ENCODE data around the gene CFTR. TPM values are rescaled to one million over a fixed set of nuclear protein-coding genes. Genes with fewer than 3 reads are reported as not detected.

The CFTR gene
- total RNA-seq, 1 donor from 2014 or later: 0.18 TPM

DNA sequence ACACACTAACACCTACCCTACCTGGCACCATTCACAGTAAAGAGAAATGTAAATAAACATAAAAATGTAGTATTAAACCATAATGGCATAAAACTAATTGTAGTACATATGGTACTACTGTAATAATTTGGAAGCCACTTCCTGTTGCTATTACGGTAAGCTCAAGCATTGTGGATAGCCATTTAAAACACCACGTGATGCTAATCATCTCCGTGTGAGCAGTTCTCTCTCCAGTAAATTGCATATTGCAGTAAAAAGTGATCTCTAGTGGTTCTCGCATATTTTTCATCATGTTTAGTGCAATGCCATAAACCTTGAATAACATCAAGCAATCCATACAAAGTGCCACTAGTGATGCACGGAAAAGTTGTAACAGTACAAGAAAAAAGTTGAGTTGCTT is 75.4 kb downstream of the CFTR start:
- Mint-ChIP-seq H3K4me3 (ENCODE audit: unreplicated experiment) (no peak overlapping the region), H3K27ac (ENCODE audit: unreplicated experiment) (no peak overlapping the region), H3K9me3 (ENCODE audit: unreplicated experiment) (no peaks in the 10 kb centered on the region), H3K27me3 (ENCODE audit: unreplicated experiment) (peaks cover 2% of the 10 kb centered on the region), H3K4me1 (ENCODE audit: unreplicated experiment) (no peaks in the 10 kb centered on the region), H3K36me3 (ENCODE audit: low read depth, unreplicated experiment) (no peaks in the 10 kb centered on the region)
- TF ChIP-seq, protein P1, sequence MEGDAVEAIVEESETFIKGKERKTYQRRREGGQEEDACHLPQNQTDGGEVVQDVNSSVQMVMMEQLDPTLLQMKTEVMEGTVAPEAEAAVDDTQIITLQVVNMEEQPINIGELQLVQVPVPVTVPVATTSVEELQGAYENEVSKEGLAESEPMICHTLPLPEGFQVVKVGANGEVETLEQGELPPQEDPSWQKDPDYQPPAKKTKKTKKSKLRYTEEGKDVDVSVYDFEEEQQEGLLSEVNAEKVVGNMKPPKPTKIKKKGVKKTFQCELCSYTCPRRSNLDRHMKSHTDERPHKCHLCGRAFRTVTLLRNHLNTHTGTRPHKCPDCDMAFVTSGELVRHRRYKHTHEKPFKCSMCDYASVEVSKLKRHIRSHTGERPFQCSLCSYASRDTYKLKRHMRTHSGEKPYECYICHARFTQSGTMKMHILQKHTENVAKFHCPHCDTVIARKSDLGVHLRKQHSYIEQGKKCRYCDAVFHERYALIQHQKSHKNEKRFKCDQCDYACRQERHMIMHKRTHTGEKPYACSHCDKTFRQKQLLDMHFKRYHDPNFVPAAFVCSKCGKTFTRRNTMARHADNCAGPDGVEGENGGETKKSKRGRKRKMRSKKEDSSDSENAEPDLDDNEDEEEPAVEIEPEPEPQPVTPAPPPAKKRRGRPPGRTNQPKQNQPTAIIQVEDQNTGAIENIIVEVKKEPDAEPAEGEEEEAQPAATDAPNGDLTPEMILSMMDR (IDR thresholded peaks at IDR 0.05; ENCODE audit: unreplicated experiment): no peak
- DNase-seq (ENCODE audit: low spot score): no peak

DNA sequence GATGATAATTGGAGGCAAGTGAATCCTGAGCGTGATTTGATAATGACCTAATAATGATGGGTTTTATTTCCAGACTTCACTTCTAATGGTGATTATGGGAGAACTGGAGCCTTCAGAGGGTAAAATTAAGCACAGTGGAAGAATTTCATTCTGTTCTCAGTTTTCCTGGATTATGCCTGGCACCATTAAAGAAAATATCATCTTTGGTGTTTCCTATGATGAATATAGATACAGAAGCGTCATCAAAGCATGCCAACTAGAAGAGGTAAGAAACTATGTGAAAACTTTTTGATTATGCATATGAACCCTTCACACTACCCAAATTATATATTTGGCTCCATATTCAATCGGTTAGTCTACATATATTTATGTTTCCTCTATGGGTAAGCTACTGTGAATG is 79.6 kb downstream of the CFTR start:
- Mint-ChIP-seq H3K9me3 (ENCODE audit: unreplicated experiment) (no peaks in the 10 kb centered on the region), H3K36me3 (ENCODE audit: low read depth, unreplicated experiment) (no peaks in the 10 kb centered on the region), H3K4me1 (ENCODE audit: unreplicated experiment) (no peaks in the 10 kb centered on the region), H3K27ac (ENCODE audit: unreplicated experiment) (no peak overlapping the region), H3K4me3 (ENCODE audit: unreplicated experiment) (no peak overlapping the region), H3K27me3 (ENCODE audit: unreplicated experiment) (no peaks in the 10 kb centered on the region)
- TF ChIP-seq, protein P1 (IDR thresholded peaks at IDR 0.05; ENCODE audit: unreplicated experiment): no peak
- DNase-seq (ENCODE audit: low spot score): no peak

DNA sequence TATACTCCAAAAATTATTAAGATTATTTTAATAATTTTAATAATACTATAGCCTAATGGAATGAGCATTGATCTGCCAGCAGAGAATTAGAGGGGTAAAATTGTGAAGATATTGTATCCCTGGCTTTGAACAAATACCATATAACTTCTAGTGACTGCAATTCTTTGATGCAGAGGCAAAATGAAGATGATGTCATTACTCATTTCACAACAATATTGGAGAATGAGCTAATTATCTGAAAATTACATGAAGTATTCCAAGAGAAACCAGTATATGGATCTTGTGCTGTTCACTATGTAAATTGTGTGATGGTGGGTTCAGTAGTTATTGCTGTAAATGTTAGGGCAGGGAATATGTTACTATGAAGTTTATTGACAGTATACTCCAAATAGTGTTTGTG is 80.2 kb downstream of the CFTR start:
- TF ChIP-seq, protein P1 (IDR thresholded peaks at IDR 0.05; ENCODE audit: unreplicated experiment): no peak
- H3K27ac Mint-ChIP-seq (ENCODE audit: unreplicated experiment): no peak overlapping the region
- no peaks in the 10 kb centered on the region for H3K9me3 Mint-ChIP-seq (ENCODE audit: unreplicated experiment)
- H3K36me3 Mint-ChIP-seq (ENCODE audit: low read depth, unreplicated experiment): no peaks in the 10 kb centered on the region
- no peaks in the 10 kb centered on the region for H3K27me3 Mint-ChIP-seq (ENCODE audit: unreplicated experiment)
- DNase-seq (ENCODE audit: low spot score): no peak
- H3K4me1 Mint-ChIP-seq (ENCODE audit: unreplicated experiment): no peaks in the 10 kb centered on the region
- H3K4me3 Mint-ChIP-seq (ENCODE audit: unreplicated experiment): no peak overlapping the region

DNA sequence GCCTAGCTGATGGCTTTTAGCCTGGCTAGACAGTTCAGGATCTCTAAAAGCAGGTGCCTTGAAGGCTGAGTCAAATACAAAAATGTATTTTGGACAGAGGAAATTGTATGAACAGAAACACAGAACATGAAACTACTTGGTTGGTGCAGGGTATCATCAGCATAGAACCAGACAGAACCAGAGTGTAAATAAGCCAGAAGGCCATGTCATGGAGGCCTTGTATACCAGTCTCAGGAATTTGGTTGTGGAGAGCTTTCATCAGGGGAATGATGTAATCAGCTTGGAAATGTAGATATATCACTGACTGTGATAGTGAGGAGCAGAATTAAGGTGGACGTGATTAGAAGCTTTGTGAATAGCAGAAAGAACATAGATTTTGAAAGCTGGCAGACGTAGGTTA is 82.9 kb downstream of the CFTR start:
- H3K9me3 Mint-ChIP-seq (ENCODE audit: unreplicated experiment): no peaks in the 10 kb centered on the region
- no peak overlapping the region for H3K4me3 Mint-ChIP-seq (ENCODE audit: unreplicated experiment)
- H3K27ac Mint-ChIP-seq (ENCODE audit: unreplicated experiment): no peak overlapping the region
- no peak for DNase-seq (ENCODE audit: low spot score)
- TF ChIP-seq, protein P1 (IDR thresholded peaks at IDR 0.05; ENCODE audit: unreplicated experiment): no peak
- no peaks in the 10 kb centered on the region for H3K4me1 Mint-ChIP-seq (ENCODE audit: unreplicated experiment)
- no peaks in the 10 kb centered on the region for H3K36me3 Mint-ChIP-seq (ENCODE audit: low read depth, unreplicated experiment)
- H3K27me3 Mint-ChIP-seq (ENCODE audit: unreplicated experiment): no peaks in the 10 kb centered on the region

DNA sequence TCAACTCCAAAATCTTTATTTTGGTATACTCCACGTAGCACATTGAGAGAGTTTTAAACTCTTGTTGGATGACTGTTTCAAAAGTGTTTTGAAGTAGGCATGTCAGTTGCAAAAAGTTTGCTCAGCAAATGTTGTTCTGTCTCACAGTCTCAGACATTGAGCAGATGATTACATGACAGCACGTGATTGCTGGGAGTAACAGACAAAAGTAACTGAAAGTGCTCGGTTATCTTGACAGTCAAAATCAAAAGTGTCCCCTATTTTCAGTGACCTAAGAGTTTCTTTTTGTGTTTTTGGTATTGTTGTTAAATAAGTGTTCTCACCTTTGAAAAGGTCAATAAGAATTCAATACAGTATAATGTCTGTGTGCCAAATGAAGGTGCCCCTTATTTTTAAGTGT is 84.3 kb downstream of the CFTR start:
- H3K27me3 Mint-ChIP-seq (ENCODE audit: unreplicated experiment): no peaks in the 10 kb centered on the region
- TF ChIP-seq, protein P1 (IDR thresholded peaks at IDR 0.05; ENCODE audit: unreplicated experiment): no peak

More for the DNA sequence above, 84.3 kb downstream of the CFTR start:
- Mint-ChIP-seq H3K4me3 (ENCODE audit: unreplicated experiment) (no peak overlapping the region), H3K36me3 (ENCODE audit: low read depth, unreplicated experiment) (no peaks in the 10 kb centered on the region), H3K27ac (ENCODE audit: unreplicated experiment) (no peak overlapping the region), H3K9me3 (ENCODE audit: unreplicated experiment) (no peaks in the 10 kb centered on the region), H3K4me1 (ENCODE audit: unreplicated experiment) (no peaks in the 10 kb centered on the region)
- DNase-seq (ENCODE audit: low spot score): no peak
